Activated B cell treated with CpG ODN at 0.5 μM for 24 hours (primary cell): ENCODE results near the gene SLC66A2. TPM values are rescaled to one million over a fixed set of nuclear protein-coding genes. Genes with fewer than 3 reads are reported as not detected.
A peak's percentile ranks its signal among the peaks of the same experiment; 100 is the strongest.

Experiments
- ATAC-seq: fragments of 200-7000 bp; cut with Tn5 transposase; one replicate; pipeline ENCODE4 v1.10.0; 2021; ENCODE audit warnings: low read depth, mild to moderate bottlenecking, moderate library complexity
- CTCF ChIA-PET: fragments of 350-600 bp; sonication (Branson Sonifier 250); formaldehyde crosslinking; loops from one replicate; lab custom pipeline; 2021; ENCODE audit warnings: antibody characterized with exemption; lab: Charles Lee
- POLR2A ChIA-PET: fragments of 350-600 bp; sonication (Branson Sonifier 250); formaldehyde crosslinking; loops from one replicate; lab custom pipeline; 2021; ENCODE audit warnings: antibody characterized with exemption; lab: Charles Lee
- DNase-seq: peaks from one replicate; pipeline ENCODE4 v3.0.0; 2022
- H3K27ac Mint-ChIP-seq: one replicate; pipeline ENCODE4 v1.8.0; 2020; ENCODE audit warnings: mixed read lengths
- H3K27me3 Mint-ChIP-seq: one replicate; pipeline ENCODE4 v1.8.0; 2021; ENCODE audit warnings: mixed read lengths
- H3K36me3 Mint-ChIP-seq: one replicate; pipeline ENCODE4 v1.8.0; 2021; ENCODE audit warnings: low read depth, mixed read lengths
- H3K4me1 Mint-ChIP-seq: one replicate; pipeline ENCODE4 v1.8.0; 2021; ENCODE audit warnings: mixed read lengths
- H3K4me3 Mint-ChIP-seq: one replicate; pipeline ENCODE4 v1.8.0; 2020; ENCODE audit warnings: mild to moderate bottlenecking, mixed read lengths
- H3K9me3 Mint-ChIP-seq: one replicate; pipeline ENCODE4 v1.8.0; 2020; ENCODE audit warnings: mixed read lengths
- CTCF ChIP-seq: fragments of 200-600 bp; IDR thresholded peaks from one replicate; pipeline ENCODE4 v1.8.0; 2022; ENCODE audit warnings: antibody characterized with exemption, mild to moderate bottlenecking
- intact Hi-C: fragments of 100-400 bp; cut with micrococcal nuclease; formaldehyde crosslinking; loops from one replicate; pipeline ENCODE4 v1.15.1; 2024
- total RNA-seq: library from RNA; stranded (reverse); gene quantifications from 2 replicates; pipeline ENCODE4 v1.2.3, GENCODE V29; 2022

The SLC66A2 gene
- total RNA-seq, 1 donor from 2014 or later, result 36.4 TPM

- POLR2A ChIA-PET, result interaction anchor here (0.7 to 5.1 kb wide), 2 partner anchors 48 to 54 kb away, joined by 4 to 48 read pairs; partner anchors contain the start of gene RBFA
These were observed 33.7 kb upstream of the SLC66A2 start for GRCh38 chr18:79985172-79985571.

GRCh38 chr18:79983793-79984192 is 32.3 kb upstream of the SLC66A2 start:
- Mint-ChIP-seq H3K27ac (peak overlapping the region; percentile 42), H3K27me3 (no peaks in the 10 kb centered on the region), H3K4me3 (no peak overlapping the region), H3K4me1 (peaks cover 51% of the 10 kb centered on the region), H3K9me3 (no peaks in the 10 kb centered on the region), H3K36me3 (peaks cover 53% of the 10 kb centered on the region)
- no peak for DNase-seq
- no peak for ATAC-seq
- ChIA-PET CTCF (no interaction called here), POLR2A (no interaction called here)
- no peak for TF ChIP-seq CTCF
- intact Hi-C loops, result no loop called here

More at GRCh38 chr18:79985172-79985571, 33.7 kb upstream of the SLC66A2 start:
- peaks cover 44% of the 10 kb centered on the region for H3K36me3 Mint-ChIP-seq
- CTCF ChIA-PET, result interaction anchor here (1.2 kb wide), 1 partner anchor 11 kb away, joined by 3 read pairs; no protein-coding TSS in a partner anchor
- intact Hi-C loops, result loop anchor here (5.0 kb wide), 1 partner anchor 608 kb away; no protein-coding TSS in a partner anchor
- no peak for DNase-seq
- no peaks in the 10 kb centered on the region for H3K27me3 Mint-ChIP-seq
- peaks cover 51% of the 10 kb centered on the region for H3K4me1 Mint-ChIP-seq
- no peak overlapping the region for H3K27ac Mint-ChIP-seq
- ATAC-seq, result no peak
- no peak for TF ChIP-seq CTCF
- no peak overlapping the region for H3K4me3 Mint-ChIP-seq
- no peaks in the 10 kb centered on the region for H3K9me3 Mint-ChIP-seq

GRCh38 chr18:79983253-79983652 is 31.8 kb upstream of the SLC66A2 start:
- H3K36me3 Mint-ChIP-seq, result peaks cover 52% of the 10 kb centered on the region
- H3K27ac Mint-ChIP-seq, result no peak overlapping the region
- POLR2A ChIA-PET, result no interaction called here

GRCh38 chr18:79982736-79983135 is 31.3 kb upstream of the SLC66A2 start:
- ChIA-PET POLR2A (interaction anchor here (1.5 kb wide), 1 partner anchor 50 kb away, joined by 3 read pairs; no protein-coding TSS in a partner anchor), CTCF (no interaction called here)
- peak; percentile 31 for ATAC-seq
- Mint-ChIP-seq H3K9me3 (no peaks in the 10 kb centered on the region), H3K27me3 (no peaks in the 10 kb centered on the region), H3K27ac (no peak overlapping the region), H3K4me3 (no peak overlapping the region), H3K4me1 (peaks cover 53% of the 10 kb centered on the region), H3K36me3 (peaks cover 55% of the 10 kb centered on the region)
- TF ChIP-seq CTCF, result no peak
- no peak for DNase-seq
- intact Hi-C loops, result no loop called here

More at GRCh38 chr18:79983253-79983652, 31.8 kb upstream of the SLC66A2 start:
- CTCF ChIA-PET, result no interaction called here
- ATAC-seq (no peak), DNase-seq (no peak)
- no peak for TF ChIP-seq CTCF
- peaks cover 51% of the 10 kb centered on the region for H3K4me1 Mint-ChIP-seq
- no peak overlapping the region for H3K4me3 Mint-ChIP-seq
- no peaks in the 10 kb centered on the region for H3K27me3 Mint-ChIP-seq
- no peaks in the 10 kb centered on the region for H3K9me3 Mint-ChIP-seq
- intact Hi-C loops, result no loop called here

- Mint-ChIP-seq H3K9me3 (no peaks in the 10 kb centered on the region), H3K36me3 (peaks cover 67% of the 10 kb centered on the region), H3K4me3 (no peak overlapping the region), H3K27me3 (no peaks in the 10 kb centered on the region), H3K4me1 (peaks cover 37% of the 10 kb centered on the region), H3K27ac (no peak overlapping the region)
- intact Hi-C loops, result no loop called here
- ChIA-PET POLR2A (no interaction called here), CTCF (no interaction called here)
- DNase-seq, result no peak
- no peak for ATAC-seq
- no peak for TF ChIP-seq CTCF
These were observed 29.1 kb upstream of the SLC66A2 start for GRCh38 chr18:79980585-79980984.
